HG02840 (cell line): ENCODE measurements around the gene EXOC3L4.

Experiments
- ATAC-seq: cut with Tn5 transposase; IDR thresholded peaks from one replicate; pipeline ENCODE4 v1.9.1; 2021; ENCODE audit warnings: mild to moderate bottlenecking, moderate library complexity, moderate number of reproducible peaks; ENCODE audit not compliant: unreplicated experiment, low FRiP score

EXOC3L4 gene

GRCh38 chr14:103129301-103130016, 34.9 kb downstream of the EXOC3L4 start:
- no peak for ATAC-seq

GRCh38 chr14:103130017-103130764, 35.7 kb downstream of the EXOC3L4 start:
- no peak for ATAC-seq

GRCh38 chr14:103130965-103131364, 36.4 kb downstream of the EXOC3L4 start:
- no peak for ATAC-seq

- ATAC-seq: no peak
Observed at GRCh38 chr14:103131580-103131979, 37.1 kb downstream of the EXOC3L4 start.

- ATAC-seq: no peak
Observed at GRCh38 chr14:103132381-103133209, 38.1 kb downstream of the EXOC3L4 start.

GRCh38 chr14:103133210-103134140, 39.0 kb downstream of the EXOC3L4 start:
- no peak for ATAC-seq

DNA sequence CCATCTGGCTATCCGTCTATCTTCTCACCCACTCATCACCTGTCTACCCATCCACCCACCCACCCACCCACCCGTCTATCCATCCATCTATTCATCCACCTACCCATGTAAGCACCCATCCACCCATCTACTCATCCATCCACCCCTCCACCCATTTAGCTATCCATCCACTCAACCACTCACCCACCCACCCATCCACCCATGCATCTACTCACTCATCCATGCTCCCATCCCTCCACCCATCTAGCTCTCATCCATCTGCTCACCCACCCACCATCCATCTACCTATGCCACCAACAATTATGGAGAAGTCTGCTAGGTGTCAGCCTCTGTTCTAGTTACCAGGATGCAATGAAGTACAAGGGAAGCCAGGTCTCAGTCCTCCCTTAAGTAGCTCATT, 39.9 kb downstream of the EXOC3L4 start:
- ATAC-seq: no peak

GRCh38 chr14:103134919-103135318, 40.4 kb downstream of the EXOC3L4 start:
- no peak for ATAC-seq

DNA sequence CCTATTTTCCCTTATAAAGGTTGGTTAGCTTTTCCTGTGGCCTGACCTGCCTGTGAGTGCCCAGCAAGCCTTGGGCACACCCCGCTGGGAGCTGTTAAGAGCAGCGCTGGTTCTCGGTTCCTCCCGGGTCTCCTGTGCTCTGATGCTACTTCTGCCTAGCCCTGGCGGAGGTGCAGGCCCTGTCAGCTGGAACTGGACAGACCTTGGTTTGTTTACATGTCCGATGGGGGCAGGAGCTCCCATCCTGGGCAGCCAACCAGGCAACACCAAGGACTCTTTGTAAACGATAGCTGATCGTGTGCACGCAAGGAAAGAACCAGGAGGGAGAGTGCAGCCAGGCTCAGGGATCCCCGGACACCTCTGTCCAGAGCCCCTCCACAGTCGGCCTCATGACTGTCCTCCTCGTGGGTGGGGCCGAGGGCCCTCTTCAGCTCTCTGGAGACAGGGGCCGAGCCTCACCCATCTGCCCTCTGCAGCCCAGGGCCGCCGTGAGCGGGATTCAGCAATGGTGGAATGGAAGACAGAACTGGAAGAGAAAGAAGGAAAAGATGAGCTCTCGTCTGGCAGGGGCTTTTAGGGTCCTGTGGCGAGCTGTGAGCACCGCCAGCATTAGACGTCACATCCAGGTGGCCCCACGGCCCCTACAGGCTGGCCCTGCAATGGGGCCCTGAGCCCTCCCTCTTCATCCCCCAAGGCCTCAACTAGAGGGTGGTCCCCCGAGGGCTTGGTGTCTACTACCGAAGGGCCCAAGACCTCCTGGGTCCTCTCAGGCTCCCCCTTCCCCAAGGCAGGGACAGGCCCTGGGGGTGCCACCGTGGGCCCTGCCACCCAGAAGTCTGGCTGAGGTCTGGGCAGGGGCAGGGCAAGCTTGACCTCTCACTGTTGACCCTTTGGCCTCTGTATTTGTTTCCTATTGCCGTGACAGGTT, 41.1 kb downstream of the EXOC3L4 start:
- ATAC-seq: no peak

DNA sequence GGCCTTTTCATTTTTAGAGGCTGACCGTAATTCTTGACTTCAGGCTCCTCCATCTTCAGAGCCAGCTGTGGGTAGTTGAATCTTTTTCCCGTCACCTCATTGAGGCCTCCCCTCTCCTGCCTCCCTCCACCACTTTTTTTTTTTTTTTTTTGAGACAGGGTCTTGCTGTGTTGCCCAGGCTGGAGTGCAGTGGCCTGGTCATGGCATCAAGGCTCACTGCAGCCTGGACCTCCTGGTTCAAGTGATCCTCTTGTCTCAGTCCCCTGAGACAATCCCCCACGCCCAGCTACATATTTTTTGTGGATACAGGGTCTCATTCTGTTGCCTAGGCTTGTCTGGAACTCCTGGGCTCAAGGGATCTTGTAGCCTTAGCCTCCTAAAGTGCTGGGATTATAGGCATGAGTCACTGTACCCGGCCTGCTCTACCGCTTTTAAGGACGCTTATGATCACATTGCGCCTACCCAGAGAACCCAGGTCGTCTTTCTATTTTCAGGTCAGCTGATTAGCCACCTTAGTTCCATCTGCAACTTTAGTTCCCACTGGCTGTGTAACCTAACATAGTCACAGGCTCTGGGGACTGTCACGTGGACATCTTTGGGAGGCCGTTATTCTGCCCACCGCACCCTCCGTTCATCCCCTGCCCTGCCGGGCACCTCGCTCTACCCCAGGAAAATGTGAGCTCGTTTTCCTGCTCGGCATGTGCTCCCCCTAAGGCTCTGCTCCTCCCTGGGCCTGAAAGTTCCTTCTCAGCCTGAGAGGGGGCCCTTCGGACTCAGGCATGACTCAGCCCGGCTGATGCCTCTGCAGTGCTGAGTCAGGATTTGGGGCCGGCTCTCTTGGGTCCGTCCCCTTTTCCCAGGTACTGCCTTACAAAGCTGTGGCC, 42.1 kb downstream of the EXOC3L4 start:
- no peak for ATAC-seq

DNA sequence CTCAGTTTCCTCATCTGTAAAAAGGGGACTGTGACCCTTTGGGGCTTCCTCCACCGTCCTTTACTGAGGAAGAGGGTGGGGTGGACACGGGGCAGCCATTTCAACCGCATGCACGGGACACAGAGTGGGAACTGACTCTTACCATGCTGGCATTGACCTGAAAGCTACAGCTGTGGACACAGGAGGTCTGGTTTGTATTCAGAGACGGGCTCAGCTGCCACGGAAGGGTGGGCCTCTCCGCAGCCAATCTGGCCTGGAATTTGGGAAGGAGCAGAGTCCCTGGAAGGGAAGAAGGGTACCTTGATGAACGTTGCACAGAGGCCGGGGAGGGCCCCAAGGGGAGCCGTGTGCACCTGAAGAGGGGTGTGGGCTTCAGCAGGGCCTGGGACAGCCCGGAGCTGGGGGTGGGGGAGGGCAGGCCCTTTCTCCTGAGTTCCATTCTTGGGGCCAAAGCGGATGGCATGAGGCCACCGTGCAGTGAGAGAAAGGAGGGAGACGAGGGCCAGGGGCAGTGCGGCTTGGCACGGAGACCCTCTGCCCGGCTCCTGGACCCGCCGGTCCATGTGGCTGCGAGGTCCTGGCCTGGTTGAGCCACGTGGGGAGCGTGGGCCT, 43.3 kb downstream of the EXOC3L4 start:
- ATAC-seq: no peak

- ATAC-seq: no peak
Observed at GRCh38 chr14:103138301-103139131, 44.0 kb downstream of the EXOC3L4 start.

GRCh38 chr14:103139132-103140025, 44.9 kb downstream of the EXOC3L4 start:
- ATAC-seq: no peak

- ATAC-seq: no peak
Observed at GRCh38 chr14:103140316-103141109, 46.0 kb downstream of the EXOC3L4 start.
